H7 (cell line): Measurements from ENCODE around the gene LPP. TPM values are rescaled to one million over a fixed set of nuclear protein-coding genes. Genes with fewer than 3 reads are reported as not detected.

Experiments
- DNase-seq: peaks from one replicate; pipeline ENCODE4 v3.0.0; 2012
- H3K27me3 ChIP-seq: 2 replicates; pipeline ENCODE4 v1.6.0; 2011; ENCODE audit warnings: mild to moderate bottlenecking, low read length; ENCODE audit not compliant: control insufficient read depth, insufficient read depth
- H3K36me3 ChIP-seq: replicated peaks from 2 replicates; pipeline ENCODE4 v1.5.1; 2011; ENCODE audit warnings: low read length; ENCODE audit not compliant: control insufficient read depth, insufficient read depth
- H3K4me3 ChIP-seq: 2 replicates; pipeline ENCODE4 v1.5.1; 2011; ENCODE audit warnings: low read depth, mild to moderate bottlenecking, control low read depth, low read length, moderate library complexity; ENCODE audit not compliant: insufficient read depth
- total RNA-seq: library from RNA; depleted of rRNA; stranded (reverse); fragments of >200 nt; shearing (Covaris generic); gene quantifications from 2 replicates; pipeline ENCODE4 v1.2.3, GENCODE V29; 2014

The LPP gene
- total RNA-seq, 1 experiment from 2014 or later, result 14.5 TPM

DNA sequence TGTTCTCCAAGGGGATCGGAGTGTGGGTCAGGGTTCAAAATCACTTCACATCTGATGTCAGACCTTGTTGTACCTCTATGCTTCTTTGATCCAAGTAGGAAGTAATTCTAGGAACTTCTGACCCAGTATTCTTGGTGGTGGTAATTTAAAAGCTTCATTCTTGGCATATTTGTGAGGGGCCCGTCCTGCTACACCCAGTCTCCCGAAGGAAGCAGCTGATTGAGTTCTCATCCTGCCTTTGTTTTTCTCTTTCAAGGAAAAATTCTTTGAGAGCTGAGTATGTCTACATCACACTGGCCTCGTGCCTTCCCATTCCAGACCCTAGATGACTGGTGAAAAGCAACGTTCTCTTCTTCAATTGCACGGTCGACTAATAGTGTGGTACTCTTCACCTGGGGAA, 783.4 kb downstream of the LPP start:
- no peaks in the 10 kb centered on the region for H3K27me3 ChIP-seq
- no peaks in the 10 kb centered on the region for H3K36me3 ChIP-seq
- H3K4me3 ChIP-seq, result no peak overlapping the region
- peak; percentile 43 for DNase-seq

DNA sequence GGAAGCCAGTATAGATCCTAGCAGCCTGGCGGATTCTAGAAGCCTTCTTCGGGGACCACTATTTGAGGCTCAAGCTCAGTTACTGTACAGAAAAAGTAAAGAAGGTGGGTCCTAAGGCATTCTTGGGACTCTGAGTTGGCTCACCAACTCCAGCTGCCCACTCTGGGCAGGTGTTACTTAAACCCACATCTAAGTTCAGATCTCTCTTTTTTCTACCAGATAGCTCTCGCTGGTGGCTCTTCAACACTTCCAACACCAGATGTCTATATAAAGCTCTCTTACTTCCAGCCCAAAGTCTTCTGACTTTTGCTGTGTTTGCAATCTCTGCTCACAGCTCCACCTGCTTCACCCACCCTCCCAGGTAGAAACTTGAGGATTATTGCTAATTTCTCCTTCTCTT, 785.0 kb downstream of the LPP start:
- DNase-seq, result no peak
- H3K36me3 ChIP-seq, result no peaks in the 10 kb centered on the region
- no peaks in the 10 kb centered on the region for H3K27me3 ChIP-seq
- H3K4me3 ChIP-seq, result no peak overlapping the region

DNA sequence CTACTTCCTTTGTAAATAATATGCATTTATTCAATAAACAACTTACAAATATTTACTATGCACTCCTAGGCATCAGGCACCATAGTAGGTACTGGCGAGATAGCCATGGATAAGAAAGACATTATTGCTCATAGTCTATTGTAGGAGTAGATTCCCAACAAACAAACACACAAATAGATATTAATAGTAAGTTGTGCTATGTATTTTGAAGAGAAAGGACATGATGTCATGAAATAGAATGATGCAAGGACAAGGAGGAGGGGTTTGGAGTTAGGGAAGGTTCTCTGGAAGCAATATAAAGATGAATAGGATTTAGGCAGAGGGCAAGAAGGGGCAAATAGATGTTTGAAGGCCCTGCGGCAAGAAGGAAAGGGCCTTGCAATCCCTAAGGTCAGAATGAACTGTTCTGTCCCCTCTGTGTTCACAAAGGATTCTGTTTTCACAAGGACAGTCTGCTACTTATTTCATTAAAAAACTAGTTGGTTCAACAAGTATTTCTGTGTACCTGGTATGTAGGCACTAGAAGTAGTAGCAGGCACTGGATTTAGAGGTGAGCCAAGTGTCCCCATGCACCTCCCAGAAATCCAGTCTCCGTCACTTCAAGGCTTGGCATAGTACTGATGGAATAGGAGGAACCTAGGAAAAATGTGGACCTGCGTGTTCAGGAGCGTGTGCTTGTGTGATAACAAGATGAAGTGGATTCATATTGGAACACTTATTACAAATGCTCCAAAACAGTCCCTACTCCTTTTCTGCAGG, 786.0 kb downstream of the LPP start:
- no peaks in the 10 kb centered on the region for H3K27me3 ChIP-seq
- H3K4me3 ChIP-seq, result no peak overlapping the region
- no peaks in the 10 kb centered on the region for H3K36me3 ChIP-seq
- DNase-seq, result no peak
